Suppressor macrophage (primary cell): Measurements from ENCODE around the gene LHFPL2.
A peak's percentile ranks its signal among the peaks of the same experiment; 100 is the strongest.
"Not testable (repeated sequence)": the region's sequence is repeated elsewhere in the genome, so short reads cannot be mapped to it uniquely, and the experiment has no call there.

ENCODE experiments used
- DNase-seq, 4 experiments: peaks; one replicate each; pipeline ENCODE4 v3.0.0-alpha.2; 2020 to 2022

LHFPL2 gene

DNA sequence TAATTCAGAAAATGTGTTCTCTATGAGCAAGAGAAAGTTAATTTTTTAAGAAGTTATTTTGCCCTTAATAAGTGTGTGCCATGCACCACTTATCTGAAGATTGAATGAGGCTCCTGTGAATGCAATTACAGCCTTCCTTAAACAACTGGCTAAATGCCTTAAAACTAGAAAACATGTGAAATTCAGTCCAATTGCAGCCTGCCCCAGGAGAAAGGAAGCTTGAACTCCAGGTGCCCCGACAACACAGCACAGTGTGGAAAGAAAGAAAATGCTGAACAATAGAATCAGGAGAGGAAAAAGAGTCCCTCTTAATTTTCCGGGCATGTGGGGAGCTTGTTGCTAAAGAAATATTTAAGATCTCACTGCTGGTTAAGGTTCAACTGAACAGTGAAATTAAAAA lies 8.8 kb downstream of the LHFPL2 start:
- no peak for DNase-seq

DNA sequence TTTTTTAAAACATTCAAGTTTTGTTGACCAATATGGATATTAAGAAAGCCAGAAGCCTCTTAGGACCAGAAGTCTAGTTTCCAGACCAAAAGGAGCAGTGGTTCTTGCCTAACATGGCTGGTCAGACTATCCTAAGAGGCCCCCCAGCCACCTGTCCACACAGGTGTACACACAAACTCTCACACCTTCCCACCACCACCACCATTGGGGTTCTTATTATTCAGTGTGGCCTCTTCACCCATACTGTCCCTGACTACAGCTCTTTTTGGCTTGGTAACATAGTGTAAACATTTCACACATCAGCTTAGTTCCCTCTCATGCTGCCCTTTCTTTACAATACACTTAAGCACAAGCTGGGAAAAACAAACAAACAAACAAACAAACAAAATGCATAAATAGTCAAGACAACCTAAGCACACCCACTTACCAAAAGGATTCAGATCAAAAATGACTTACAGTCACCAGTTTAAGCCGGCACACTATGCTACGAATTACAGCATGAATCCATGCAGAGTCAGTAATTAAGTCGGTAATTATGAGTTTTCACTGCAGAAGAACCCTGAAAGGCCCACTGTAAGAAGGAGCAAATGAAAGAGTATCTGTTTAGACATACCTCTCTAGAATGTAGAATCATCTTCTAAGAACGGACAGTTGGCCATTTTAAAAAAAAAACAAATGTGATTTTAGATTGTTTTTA lies 9.5 kb downstream of the LHFPL2 start:
- DNase-seq = no peak

DNA sequence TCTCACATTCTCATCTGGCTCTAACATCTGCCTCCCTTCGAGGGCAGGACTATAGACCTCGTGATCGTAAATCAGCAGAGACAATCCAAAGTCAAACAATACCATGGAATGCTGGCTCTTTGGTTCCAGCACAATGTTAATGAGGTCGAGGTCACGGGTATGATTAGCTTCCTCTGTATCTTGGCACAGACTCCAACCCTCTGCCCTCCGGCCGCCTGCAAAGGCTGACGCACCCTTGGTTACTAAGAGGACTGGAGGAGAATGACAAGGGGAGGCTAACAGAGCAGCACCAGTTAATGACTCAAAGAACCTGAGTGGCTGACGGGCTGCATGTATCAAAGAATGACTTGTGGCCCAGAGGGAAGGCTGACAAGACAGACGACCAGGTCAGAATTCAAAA lies 10.1 kb downstream of the LHFPL2 start:
- DNase-seq = no peak

DNA sequence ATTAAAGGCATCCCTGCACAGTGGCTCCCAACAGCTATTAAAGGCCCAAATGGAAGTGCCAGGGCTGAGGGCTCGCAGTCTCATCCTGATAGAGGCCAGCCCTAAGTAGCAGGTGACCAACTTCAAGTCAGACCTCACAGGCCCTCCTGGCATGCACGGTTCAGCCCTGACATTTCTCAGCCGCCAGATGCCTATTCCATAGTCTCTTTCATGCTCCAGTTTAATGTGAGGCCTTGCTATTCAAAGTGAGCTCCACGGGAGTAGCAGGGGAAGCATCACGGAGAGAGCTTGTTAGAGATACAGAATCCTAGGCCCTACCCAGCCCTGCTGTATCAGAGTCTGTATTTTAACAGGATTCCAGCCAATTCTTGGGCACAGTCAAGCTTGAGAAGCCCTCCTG lies 11.1 kb downstream of the LHFPL2 start:
- no peak for DNase-seq

DNA sequence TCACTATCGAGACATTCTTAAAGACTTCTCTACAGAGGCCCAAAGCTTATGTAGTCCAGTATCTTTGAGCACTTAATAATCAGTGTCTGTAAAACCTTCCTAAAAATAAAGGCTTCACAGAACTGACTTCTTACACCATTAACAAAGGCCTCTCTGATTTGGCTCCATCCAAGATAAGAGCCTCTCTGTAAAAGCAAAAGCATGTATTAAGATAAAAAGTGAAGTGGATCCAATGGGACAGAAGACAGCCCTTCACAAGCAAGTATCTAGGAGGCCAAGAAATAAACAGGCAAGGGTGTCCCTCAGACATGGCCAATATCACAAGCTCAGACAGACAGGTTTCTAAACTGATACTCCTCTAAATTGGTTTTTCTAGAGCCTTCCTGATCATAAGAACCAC lies 11.9 kb downstream of the LHFPL2 start:
- no peak for DNase-seq

DNA sequence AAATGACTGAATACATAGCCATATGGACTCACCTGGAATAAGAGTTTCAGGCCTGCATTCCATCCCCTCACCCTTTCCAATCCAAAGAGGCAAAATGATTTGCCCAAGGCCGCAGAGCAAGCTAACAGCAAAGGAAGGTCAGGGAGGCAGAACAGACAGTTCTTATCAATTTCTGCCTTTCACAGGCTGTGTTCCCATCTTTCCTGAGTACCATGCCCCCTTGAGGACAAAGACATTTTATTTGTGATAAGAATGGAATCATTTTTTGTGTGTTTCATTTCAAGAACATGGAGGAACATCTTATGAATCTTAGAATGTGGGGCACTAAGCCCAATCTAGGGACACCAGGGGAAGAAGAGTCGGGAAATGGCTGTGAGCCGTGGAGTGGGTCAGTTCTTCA lies 13.9 kb downstream of the LHFPL2 start:
- DNase-seq = no peak

DNA sequence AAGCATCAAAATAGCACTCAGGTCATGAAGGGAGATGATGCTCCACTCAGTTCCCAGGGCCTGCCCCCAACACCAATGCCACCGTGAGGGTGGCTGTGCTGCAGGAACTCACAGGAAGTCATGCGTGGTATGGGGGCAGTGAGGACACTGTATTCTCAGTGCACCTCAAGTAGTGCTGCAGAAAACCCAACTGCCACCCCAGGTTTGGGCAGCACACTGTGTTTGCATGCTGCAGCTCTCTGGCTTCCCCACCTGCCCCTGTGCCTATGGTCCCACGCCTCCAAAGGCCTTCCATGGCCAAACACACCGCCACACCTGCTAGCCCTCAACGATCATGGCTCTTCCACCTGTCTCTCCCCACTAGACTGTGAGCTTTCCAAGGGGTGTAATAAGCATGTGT lies 14.3 kb downstream of the LHFPL2 start:
- DNase-seq = no peak

DNA sequence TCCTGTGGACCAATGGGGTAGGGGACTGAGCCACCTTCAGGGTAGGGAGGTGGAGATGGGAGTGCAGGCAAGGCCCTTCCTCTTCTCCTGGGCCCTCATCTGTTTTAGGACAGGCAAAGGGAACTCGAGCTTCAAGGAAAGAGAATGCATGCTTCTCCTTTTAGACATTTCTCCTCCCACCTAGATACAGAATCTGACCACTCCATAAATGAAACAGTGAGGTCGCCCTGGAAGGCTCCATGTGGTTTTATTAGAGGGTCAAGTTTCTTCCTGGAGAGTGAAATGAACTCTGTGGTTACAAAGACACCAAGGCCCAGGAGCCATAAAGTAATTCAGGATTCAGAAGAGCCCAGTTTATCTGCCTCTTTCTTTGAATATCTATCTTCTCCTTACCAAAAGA lies 14.9 kb downstream of the LHFPL2 start:
- peak; percentile 24 to 53 (median 46) for DNase-seq

DNA sequence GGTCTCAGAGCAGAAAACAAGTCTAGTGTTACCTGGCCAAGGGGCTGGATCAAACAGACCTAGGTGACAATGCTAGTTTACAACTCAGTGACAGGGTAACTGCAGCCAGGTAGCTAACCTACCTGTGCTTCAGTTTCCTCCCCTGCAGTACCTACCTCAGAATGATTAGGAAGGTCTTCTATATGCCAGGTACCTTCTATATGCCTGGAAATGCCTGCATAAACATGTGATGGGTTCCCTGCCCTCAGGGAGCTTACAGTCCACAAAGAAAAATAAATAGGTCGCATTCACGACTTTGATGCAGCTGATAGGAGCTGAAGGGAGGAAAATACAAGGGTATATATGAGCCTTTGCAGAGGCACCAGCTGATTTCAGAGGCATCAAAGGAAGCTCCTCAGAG lies 16.1 kb downstream of the LHFPL2 start:
- DNase-seq = no peak

DNA sequence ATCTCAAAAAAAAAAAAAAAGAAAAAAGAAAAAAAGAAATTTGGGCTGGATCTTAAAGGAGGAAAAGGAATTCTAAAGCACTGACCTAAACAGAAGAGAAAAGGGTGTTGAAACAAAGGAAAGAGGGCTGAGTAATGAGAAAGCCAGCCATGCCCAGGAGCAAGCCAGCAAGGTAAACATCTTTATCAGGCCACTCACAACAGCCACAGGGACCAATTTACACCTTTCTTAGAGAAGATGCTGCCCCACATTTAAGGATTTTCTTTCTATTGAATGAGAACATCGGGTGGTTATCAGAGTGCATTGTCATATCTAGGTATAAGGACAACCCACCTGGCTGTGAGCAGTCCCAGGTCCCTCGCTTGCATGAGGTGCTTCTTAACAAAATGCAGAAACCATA lies 16.6 kb downstream of the LHFPL2 start:
- DNase-seq = no peak

DNA sequence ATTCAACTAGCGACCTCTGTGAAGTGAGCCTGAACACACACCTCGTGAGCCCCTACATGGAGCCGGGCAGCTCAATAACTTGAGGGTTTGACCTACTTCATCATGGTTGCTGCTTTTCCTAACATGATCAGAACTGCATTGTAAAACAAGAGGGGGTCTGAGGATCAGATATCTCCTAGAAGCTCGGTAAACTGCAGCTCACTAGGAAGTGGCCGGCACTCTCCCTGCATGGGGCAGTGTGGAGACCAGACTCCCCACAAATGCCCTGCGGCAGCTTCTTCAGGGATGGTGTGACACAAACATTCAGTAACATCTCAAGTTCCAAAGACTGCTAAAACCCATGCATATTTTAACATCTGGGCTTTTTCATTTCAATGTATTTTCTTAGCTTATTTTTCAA lies 18.5 kb downstream of the LHFPL2 start:
- DNase-seq = no peak

DNA sequence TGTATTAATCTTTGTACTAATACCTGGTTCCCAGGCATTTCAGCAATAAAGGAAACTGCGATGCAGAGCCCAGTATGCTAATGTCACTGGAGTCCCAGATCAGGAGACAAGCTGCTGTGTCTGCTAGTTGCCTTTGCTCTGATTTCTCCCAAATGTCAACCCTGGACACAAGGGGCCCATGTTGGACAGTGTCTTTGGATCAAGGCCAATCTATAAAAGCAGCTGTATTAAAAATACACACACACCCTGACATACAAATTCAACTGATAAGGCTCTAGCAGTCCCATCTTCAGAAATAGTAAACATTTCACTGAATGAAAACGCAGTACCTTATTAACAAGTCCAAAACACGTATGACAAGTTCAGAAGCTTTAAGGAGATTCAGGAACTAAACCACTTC lies 18.9 kb downstream of the LHFPL2 start:
- DNase-seq = no peak

DNA sequence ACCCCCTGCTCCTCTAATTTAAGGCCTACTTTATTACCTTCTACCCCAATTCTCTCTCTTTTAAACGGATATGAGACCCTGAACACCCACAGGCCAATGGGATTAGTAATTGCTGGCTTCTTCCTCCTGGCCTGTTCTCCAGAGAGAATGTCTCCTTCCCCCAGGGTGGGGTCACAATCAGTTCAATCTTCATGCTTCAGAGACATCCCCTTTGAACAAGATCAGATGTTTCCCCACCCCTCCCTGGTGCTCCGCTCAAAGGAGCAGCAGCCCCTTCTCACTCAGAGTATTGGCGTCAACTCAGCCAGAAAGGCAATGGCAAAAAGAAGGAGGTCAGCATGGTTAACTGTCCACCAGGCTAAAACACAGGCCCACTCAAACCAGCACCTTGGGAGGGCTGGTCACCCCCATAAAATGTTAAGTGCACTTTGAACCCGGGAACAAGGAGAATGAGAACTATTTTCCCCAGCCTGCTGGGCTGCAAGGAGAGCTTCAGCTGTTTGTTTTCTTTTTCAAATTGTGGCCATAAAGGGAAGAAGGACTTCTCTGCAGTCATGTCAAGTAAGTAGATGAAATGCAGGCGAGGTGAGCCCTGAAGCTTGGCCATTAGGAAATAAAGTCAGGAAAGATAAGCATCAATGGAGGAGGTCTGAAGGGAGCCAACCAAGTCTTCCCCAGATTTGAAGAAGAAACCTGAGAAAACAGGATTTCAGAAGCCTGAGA lies 20.1 kb downstream of the LHFPL2 start:
- DNase-seq = no peak

DNA sequence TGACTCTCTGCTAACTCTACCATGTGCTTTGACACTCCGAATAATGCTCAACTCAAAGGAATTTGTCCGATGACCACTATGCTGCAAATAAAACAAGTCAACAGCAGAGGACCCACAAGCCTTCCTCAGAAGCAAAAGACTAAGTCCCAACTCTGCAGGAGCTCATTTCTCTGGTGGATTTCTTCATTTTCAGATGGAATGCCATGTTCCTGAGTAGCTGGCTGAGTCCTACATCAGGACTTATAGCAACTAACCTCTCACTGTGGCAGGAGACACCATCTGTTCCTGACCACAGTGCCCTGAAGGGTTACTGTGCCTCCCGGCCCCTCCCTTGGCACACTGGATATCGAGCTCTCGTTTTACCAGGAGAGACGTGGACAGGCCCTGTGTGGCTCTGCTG lies 20.8 kb downstream of the LHFPL2 start:
- no peak for DNase-seq

DNA sequence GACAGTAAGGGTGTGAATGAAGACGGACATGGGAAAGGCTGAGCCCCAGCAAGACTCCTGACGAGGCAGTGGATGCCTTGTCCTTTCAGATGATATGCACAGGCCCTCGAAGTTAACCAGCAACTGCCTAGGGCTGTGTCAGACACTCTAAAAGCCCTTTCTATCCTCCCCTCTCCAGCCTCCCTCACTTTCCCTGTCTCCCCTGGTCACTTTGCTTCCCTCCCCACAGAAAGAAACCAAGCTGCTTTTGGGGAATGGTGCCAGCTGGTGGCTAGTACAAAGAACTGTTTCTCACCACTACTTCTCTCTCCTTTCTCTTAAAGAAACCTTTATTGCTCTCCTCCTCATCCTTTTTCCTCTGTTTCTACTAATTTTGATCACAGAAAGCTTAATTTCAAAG lies 21.4 kb downstream of the LHFPL2 start:
- DNase-seq = peak; percentile 38 to 71 (median 54)

DNA sequence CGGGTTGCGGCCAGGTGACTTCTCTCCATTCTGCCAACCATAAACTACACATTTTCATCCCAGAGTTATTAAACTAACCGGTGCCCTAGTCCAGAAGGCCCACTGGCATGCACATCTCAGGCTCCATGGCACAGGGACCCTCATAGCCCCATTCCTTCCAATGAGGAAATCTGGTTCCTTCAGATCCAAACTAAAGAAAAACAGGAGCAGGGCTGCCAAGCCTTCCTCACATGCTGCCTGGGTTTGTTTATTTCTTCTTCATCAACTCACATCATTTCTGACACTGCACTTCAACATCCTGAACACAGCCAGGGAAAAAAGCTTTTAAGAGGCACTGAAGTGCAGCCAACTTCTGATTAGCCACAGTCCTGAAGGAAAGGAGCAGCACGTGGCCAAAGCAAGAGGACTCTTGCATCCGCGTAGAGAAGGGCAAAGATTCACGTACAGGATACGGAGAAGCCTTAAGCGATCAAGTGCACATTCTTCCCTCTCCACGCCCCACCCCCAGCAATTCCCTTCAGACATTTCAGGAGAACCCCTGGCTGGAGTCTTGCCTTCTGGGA lies 22.5 kb downstream of the LHFPL2 start:
- no peak for DNase-seq

DNA sequence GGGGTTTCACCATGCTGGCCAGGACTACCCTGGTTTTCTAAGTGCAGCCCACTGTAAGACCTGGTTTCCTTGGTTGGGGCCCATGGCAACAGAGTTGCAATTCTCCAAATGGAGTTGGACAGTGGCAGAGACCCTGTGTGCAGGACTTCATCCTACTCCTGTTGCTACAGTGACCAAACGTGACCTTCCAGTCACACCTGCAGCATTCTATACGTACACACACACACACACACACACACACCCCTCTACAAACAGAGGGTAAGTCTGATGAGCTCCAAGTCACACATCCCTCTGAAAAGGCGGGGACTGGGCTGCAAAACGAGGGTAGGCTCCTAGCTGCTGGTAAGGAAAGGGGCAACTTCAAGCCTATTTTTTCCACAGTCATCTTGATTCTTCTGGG lies 23.6 kb downstream of the LHFPL2 start:
- no peak for DNase-seq

DNA sequence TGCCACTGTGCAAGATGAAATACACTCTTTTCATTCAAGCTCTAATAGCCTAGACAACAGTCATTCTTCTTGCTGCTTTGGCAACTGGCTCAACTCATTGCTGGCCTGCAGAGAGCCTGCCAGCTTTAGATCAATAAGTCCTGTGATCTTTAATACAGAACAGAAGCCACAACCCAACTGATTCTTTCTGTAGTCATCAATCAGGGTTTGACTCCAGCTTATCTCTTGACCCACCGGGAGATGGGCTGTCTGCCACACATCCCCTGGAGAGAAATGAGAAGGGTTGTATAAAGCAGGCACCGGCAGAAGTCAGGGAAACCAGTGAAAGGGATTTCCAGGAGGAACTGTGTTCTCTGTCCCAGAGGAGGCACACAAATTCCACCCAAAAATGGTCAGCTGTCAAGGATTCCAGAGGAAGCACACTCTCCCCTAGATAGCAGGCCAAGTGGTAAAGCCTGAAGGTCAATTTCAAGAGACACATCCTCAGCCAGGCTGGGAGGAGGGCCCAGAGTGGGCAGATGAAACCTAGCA lies 24.5 kb downstream of the LHFPL2 start:
- DNase-seq = no peak

DNA sequence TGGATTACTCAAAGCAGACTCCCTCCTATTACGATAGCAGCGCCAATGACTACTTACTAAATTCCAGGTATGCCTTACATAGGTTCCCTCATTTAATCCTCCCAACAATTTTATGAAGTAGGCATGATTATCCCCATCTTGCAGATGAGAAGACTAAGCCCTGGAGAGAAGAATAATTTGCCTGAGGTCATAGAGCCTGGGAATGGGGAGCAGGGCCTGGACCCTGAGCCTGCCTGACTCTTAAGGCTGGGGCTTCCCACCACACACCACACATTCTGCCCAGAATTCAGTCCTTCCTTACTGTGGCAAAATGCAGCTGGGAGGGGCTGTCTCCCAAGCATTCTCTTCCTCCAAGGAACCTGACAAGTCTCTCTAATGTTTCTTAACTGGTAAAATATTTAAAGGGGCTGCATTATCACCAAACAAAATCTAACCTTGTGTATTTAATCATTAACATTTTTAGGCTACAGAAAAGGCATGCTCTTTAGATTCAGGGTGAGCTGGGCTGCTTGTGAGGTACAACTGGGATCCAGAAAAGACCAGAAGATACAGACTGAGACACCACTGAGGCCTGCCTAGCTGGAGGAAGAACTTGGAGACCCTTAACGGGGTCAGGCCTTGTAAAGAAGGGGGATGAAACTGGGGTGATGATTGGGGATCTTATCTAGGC lies 26.1 kb downstream of the LHFPL2 start:
- DNase-seq = no peak

DNA sequence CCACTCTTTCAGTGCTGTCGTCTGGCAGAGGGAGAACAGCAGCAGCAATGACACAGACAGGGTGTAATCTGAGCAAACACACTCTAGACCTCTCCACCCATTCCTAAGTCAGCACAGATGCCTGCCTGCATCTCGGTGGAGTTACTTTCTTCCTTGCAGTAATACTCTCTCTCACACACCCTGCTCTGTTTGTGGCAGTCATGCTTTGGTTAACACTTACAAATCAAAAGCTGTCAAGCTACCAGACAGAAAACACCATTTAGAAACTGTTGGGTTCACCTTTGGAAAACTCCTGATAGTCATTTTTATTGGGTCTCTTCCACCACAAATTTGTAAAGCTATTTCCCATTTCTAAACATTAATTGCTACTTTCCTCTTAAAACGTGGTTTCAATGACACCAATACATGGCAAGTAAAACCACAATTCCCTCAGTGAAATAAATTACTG lies 27.3 kb downstream of the LHFPL2 start:
- no peak for DNase-seq

DNA sequence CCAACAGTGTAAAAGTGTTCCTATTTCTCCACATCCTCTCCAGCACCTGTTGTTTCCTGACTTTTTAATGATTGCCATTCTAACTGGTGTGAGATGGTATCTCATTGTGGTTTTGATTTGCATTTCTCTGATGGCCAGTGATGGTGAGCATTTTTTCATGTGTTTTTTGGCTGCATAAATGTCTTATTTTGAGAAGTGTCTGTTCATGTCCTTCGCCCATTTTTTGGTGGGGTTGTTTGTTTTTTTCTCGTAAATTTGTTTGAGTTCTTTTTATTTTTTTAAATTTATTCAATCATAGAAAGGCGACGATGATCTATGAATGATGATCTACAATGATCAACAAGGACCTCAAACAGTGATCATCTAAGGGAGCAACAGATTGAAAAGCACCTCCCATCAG lies 28.5 kb downstream of the LHFPL2 start:
- DNase-seq = not testable (repeated sequence)

DNA sequence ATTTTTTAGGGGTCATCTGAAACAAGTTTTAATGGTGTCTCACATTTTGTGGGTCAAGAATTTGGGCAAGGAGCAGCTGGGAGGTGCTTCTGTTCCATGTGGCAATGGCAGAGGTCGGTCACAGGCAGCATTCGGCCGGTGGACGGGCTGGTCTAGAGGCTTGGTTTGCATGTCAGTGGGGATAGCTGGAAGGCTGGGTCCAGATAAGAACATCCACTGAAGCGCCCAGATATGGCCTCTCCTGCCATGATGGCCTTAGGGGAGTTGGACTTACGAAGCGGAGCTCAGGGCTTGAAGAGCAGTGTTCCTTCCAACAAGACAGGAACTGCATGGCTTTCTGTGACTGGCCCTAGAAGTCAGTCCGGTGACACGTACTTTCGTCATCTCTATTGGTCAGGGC lies 30.3 kb downstream of the LHFPL2 start:
- no peak for DNase-seq

DNA sequence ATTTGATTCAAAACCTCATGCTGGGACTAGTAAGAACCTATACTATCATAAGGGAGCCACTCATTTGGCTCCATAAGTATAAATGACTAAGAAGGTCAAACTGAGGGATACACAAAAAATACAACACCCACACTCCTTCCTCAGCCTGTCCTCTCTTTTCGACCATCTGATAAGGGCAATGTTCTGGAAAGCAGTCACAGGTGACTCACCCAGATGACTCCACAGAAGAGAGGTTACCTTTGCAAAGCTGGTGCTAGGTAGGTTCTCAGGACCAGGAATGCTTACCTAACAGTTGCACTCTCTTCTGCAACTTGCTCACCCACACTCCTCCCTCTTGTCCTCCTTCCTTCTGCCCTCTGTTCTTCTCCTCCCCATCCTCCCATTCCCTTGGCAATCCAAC lies 32.9 kb downstream of the LHFPL2 start:
- no peak for DNase-seq
